ENCODE data around the gene CDK11B.

- TF ChIP-seq GATA3 (IDR thresholded peaks at IDR 0.05; ENCODE audit: low read depth, low read length), result no peak
- no peak for TF ChIP-seq GATA2 (IDR thresholded peaks at IDR 0.05; ENCODE audit: low read depth, low read length)
Observed at GRCh38 chr1:1623181-1623630, 35.6 kb downstream of the CDK11B start.
